Activated CD8-positive, alpha-beta memory T cell treated with anti-CD3 and anti-CD28 coated beads, Interleukin-2, amount 50 U/mL, for 1 hour (primary cell): Measurements from ENCODE around the gene DIO1.
"Not testable (repeated sequence)": the region's sequence is repeated elsewhere in the genome, so short reads cannot be mapped to it uniquely, and the experiment has no call there.

Experiments used
- DNase-seq: peaks from one replicate; pipeline ENCODE4 v3.0.0-alpha.2; 2020; ENCODE audit errors: extremely low read depth

DIO1 gene

DNA sequence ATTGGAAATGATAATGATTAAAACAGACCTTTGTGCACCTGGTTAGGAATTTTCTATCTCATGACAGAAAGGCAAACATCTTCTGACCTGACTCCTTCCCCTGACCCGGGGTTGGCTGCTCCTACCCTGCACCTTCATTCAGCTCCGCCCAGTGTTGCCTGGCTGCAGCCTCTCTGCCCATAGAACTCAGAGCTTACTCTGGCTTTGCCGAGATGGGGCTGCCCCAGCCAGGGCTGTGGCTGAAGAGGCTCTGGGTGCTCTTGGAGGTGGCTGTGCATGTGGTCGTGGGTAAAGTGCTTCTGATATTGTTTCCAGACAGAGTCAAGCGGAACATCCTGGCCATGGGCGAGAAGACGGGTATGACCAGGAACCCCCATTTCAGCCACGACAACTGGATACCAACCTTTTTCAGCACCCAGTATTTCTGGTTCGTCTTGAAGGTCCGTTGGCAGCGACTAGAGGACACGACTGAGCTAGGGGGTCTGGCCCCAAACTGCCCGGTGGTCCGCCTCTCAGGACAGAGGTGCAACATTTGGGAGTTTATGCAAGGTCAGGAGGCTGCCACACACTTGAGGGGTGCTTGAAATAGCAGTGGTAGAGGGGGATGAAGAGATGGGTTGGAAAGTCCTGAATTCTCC lies at the start of gene DIO1:
Gene DIO1, plus strand, starts transcription at position 189 of the 638 bp plus-strand sequence. Its CDS starts 24 bp downstream, at position 213.
- DNase-seq: no peak

DNA sequence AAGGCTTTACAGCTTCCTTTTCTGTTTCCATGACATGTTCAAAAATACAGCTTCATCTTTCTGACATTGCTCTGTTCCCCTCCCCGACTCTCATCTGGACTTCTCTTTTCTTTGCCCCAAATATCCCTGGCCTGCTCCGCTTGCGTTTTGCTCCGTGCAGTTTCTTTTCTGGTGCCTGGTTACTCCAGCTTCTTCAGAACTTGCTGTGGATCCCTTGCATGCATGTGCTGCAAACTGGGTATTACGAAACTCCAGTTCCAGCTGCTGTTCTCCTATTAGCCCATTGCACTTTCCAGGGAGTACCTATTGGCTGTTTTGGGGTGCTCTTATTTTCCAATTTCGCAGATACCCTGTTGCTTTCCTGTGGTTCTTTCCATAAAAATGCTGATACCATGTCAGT lies 46.0 kb upstream of the DIO1 start:
- DNase-seq: no peak

- DNase-seq: no peak
Observed at GRCh38 chr1:53850082-53850673, 43.8 kb upstream of the DIO1 start.

GRCh38 chr1:53851571-53852285 lies 42.3 kb upstream of the DIO1 start:
- no peak for DNase-seq

DNA sequence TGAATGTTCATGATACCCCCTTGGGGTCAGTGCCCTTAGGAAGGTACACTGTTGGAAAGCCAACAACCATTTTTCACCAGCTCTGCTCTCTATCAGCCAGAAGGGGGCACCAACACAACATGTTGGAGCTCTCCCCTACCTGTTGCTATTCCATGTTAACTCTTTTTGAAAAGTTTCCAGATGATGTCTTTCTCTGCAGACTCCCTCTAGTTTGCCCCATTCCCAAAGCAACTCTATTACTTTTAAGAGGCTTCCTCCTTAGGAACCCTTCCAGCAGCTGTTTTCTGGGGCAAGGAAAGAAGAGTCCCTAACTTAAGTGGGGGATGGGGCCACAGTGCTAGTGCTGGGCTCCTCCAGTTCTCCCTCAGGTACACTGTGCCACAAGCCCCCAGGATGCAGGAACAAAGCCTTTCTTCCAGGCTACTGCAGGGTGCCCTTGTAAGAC lies 33.0 kb upstream of the DIO1 start:
- no peak for DNase-seq

GRCh38 chr1:53862507-53862906 lies 31.5 kb upstream of the DIO1 start:
- no peak for DNase-seq

DNA sequence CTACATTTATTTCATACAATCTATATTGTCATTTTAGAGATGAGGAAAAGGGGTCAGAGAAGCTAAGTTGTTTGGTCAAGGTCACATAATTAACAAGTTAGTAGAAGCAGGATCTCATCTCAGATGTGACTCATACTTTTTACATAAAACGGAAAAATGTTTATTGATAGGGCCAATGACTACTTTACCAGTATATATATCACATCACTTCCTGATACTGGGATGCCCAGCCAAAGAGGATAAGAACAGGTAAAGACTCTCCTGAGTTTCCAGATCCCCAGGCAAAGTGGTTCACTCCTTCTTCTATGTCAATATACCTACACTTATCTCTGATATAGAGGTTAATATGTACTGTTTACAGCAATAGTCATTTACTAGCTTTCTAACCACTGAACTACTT lies 25.4 kb upstream of the DIO1 start:
- DNase-seq: no peak

GRCh38 chr1:53869454-53870117 lies 24.4 kb upstream of the DIO1 start:
- no peak for DNase-seq

- DNase-seq: no peak
Observed at GRCh38 chr1:53871221-53871620, 22.8 kb upstream of the DIO1 start.

GRCh38 chr1:53871773-53872484 lies 22.1 kb upstream of the DIO1 start:
- DNase-seq: no peak

GRCh38 chr1:53875150-53875549 lies 18.8 kb upstream of the DIO1 start:
- not testable (repeated sequence) for DNase-seq

DNA sequence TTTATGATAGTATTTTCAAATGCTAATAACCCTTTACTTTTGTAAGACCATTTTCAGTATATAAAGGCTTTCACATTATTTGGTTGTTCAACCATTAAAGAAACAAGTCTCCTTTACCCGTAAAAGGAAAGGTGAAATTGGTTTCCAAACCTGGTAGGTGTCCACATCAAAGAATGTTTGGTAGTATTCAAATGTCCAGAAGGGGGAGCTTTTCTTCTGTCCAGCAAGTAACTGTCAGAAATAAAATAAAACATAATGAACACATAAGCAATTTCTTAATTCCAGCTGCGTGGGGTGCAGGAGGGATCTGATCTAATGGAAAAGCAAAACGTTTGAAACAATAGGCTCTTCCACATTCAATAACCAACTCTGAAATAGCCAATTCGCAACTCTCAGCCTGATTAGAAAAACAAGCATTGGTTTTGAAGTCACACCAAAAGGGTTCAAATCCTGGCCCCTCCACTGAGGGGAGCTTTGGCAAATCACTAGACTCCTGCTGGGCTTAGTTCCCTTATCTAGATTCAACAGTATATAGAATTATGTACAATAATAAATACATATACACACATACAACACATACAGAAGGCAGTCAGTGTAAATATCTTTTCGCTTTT lies 15.4 kb upstream of the DIO1 start:
- no peak for DNase-seq

GRCh38 chr1:53881853-53882252 lies 12.1 kb upstream of the DIO1 start:
- DNase-seq: not testable (repeated sequence)

DNA sequence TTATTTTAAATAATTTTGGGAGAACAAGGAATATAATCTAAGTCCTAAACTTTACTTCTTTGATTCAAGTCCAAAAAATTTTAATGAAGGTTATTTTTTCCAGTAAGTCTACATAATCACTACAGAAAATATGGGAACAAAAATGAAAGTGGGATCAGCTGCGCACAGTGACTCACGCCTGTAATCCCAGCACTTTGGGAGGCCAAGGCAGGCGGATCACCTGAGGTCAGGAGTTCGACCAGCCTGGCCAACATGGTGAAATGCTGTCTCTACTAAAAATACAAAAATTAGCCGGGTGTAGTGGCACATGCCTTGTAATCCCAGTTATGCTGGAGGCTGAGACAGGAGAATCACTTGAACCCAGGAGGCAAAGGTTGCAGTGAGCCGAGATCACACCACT lies 10.4 kb upstream of the DIO1 start:
- not testable (repeated sequence) for DNase-seq

DNA sequence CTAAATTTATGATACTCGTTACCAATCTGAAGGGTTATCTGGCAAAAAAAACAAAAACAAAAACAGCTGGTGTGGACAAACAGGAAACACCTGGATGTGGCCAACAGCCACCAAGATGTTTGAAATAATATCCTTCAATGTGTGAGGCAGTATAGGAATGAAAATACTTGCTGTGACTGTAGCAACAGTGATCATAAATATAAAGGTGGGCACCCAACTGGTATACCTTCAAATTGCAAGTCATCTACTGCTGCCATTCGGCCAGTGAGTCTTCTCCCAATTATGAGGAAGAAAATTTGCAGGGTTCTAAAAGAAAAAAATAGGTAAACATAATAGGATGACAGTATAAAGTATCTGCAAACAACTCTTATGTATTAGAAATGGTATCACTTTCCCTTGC lies 5.3 kb upstream of the DIO1 start:
- no peak for DNase-seq

DNA sequence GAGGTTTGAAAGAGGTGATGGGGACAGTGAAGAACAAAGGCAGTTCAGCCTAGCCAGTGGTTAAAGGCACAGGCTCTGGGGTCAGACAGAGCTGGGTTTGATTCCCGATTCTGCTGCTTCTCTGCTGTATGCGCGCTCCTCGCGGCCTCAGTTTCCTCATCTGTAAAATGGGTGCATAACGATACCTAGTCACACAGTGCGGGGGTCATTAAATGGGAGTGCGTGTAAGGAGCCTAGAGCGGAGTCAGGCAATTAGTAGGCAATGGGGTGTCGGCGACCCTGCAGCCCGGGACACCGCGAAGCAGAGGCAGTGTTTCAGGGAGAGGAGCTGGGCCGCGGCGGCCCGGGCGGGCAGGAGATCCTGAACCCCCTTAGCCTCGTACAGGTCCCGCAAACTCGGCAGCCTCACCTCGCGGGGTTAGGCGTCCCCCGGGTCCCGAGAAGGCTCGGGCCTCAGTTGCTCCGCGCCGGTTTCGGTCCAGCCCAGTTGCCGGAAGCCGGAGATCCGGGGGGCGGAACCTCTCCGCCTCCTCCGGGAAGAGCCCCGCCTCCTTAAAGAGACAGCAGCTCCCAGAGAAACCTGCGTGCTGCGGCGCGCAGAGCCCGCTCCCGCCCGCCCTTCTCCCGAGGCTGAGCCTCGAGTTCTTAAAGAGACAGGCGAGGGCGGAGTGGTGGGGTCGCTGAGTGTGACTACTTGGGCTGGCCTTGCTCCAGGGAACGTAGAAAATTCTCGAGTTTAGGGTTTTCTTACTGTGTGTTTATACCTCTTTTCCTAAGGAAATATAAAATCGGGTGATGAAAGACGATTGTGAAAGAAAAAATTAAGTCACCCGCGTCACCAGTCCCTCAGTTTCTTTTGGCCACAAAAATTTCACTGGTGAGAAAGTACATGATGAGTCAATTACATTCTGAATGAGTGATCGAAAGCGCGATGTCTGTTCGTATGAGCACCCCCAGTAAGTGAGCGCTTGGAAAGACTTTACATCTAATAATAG lies 4.4 kb upstream of the DIO1 start, which contains the start of gene YIPF1:
Gene YIPF1, minus strand, starts transcription at position 494 of the 995 bp plus-strand sequence. CDS start 860 bp downstream, outside the sequence.
- DNase-seq: peak; percentile 45

- no peak for DNase-seq
Observed at GRCh38 chr1:53890522-53890941, 3.5 kb upstream of the DIO1 start.

- DNase-seq: no peak
Observed at GRCh38 chr1:53891018-53891417, 3.0 kb upstream of the DIO1 start.

- DNase-seq: no peak
Observed at GRCh38 chr1:53891678-53892077, 2.3 kb upstream of the DIO1 start.

GRCh38 chr1:53892911-53893310 lies 1.1 kb upstream of the DIO1 start:
- no peak for DNase-seq
